Inflammatory macrophage (primary cell): ENCODE data around the gene NEUROG2.

Source experiments
- DNase-seq, 2 donors: peaks; one replicate each; pipeline ENCODE4 v3.0.0-alpha.2; 2020 to 2022

Gene NEUROG2

DNA sequence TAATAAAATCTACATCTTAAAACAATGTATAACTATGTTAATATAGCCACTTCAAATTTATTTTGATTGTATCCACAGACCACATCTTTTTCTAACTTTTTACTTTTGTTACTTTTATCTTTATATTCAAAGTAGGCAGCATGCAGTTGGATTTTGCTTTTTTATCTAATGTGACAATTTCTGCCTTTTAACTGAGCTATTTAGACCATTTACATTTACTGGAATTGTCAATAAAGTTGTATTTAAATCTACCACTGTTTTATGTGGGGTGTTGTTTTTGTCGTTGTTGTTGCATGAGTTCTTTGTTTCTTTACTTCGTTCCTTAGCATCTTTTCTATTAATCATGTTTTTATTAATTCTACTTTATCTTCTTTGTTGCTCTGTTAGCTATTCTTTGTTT is 42.0 kb downstream of the NEUROG2 start:
- DNase-seq: no peak

DNA sequence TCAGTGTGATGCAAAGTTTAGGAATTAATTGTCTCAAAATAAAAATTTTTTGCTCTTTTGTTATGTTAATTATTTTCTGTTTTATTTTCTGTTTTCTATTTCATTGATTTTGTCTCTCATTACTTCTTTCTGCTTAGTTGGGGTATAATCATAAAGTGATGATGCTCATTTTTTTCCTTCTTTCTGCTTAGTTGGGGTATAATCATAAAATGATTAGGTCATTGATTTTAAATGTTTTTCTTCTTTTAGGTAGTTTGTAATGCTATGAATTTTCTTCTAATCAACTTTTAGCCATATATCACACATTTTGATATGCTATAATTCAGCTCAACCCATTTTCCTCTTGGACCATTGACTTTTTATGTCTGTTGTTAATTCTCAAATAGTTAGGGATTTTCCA is 43.7 kb downstream of the NEUROG2 start:
- no peak for DNase-seq
